AG04450 (cell line): ENCODE results near the gene CCDC85A. TPM values are rescaled to one million over a fixed set of nuclear protein-coding genes. Genes with fewer than 3 reads are reported as not detected.

ENCODE experiments used
- CTCF ChIA-PET: fragments of 300-600, 350-600 bp; formaldehyde crosslinking; extraction: SDS; loops from one replicate; lab custom pipeline; 2022; ENCODE audit warnings: antibody characterized with exemption, inconsistent platforms; lab: Charles Lee
- POLR2A ChIA-PET: fragments of 350-600 bp; formaldehyde crosslinking; extraction: SDS; loops from one replicate; lab custom pipeline; 2021; ENCODE audit warnings: antibody characterized with exemption, inconsistent platforms; lab: Yijun Ruan, JAX
- DNase-seq: peaks from one replicate; pipeline ENCODE4 v3.0.0-alpha.2; 2011; ENCODE audit warnings: low read depth, low spot score
- H3K27ac ChIP-seq: one replicate; pipeline ENCODE4 v1.5.1; 2012; ENCODE audit warnings: low read depth, low read length, control low read depth
- H3K27me3 ChIP-seq: one replicate; pipeline ENCODE4 v1.6.0; 2012; ENCODE audit warnings: low read length; ENCODE audit not compliant: control insufficient read depth, insufficient read depth
- H3K4me3 ChIP-seq: 2 replicates; pipeline ENCODE4 v1.5.1; 2011; ENCODE audit warnings: mild to moderate bottlenecking, low read depth, low read length, control low read depth
- H3K9me3 ChIP-seq: 2 replicates; pipeline ENCODE4 v1.5.1; 2012; ENCODE audit warnings: low read length; ENCODE audit not compliant: control insufficient read depth, insufficient read depth
- CTCF ChIP-seq: IDR thresholded peaks from 2 replicates; pipeline ENCODE4 v1.5.1; 2011; ENCODE audit warnings: low read depth, low read length, control low read depth, inconsistent platforms
- polyA plus RNA-seq: library from polyadenylated mRNA; depleted of rRNA; stranded (reverse); fragments of >200 nt; gene quantifications from 2 replicates; pipeline ENCODE4 v1.2.3, GENCODE V29; 2011

Gene CCDC85A
- polyA plus RNA-seq, 1 experiment: not detected

- no peaks in the 10 kb centered on the region for H3K9me3 ChIP-seq
- no peak overlapping the region for H3K4me3 ChIP-seq
- no peaks in the 10 kb centered on the region for H3K27me3 ChIP-seq
- CTCF ChIA-PET: interaction anchor here (1.4 kb wide), 1 partner anchor 13 kb away, joined by 4 read pairs; the partner anchor contains the start of gene CCDC85A
- POLR2A ChIA-PET: no interaction called here
- H3K27ac ChIP-seq: no peak overlapping the region
- TF ChIP-seq CTCF: no peak
- DNase-seq: no peak
These were observed 13.3 kb upstream of the CCDC85A start for GRCh38 chr2:56170504-56170903.

GRCh38 chr2:56170988-56171387, 12.8 kb upstream of the CCDC85A start:
- Histone ChIP-seq H3K27ac (no peak overlapping the region), H3K4me3 (no peak overlapping the region), H3K9me3 (no peaks in the 10 kb centered on the region), H3K27me3 (no peaks in the 10 kb centered on the region)
- no peak for TF ChIP-seq CTCF
- POLR2A ChIA-PET: no interaction called here
- CTCF ChIA-PET: interaction anchor here (1.4 kb wide), 1 partner anchor 13 kb away, joined by 4 read pairs; the partner anchor contains the start of gene CCDC85A
- no peak for DNase-seq

- CTCF ChIA-PET: interaction anchor here (1.3 kb wide), 1 partner anchor 8 kb away, joined by 5 read pairs; the partner anchor contains the start of gene CCDC85A
- no peak overlapping the region for H3K4me3 ChIP-seq
- no peak for DNase-seq
- POLR2A ChIA-PET: no interaction called here
- no peaks in the 10 kb centered on the region for H3K9me3 ChIP-seq
- H3K27ac ChIP-seq: no peak overlapping the region
- H3K27me3 ChIP-seq: no peaks in the 10 kb centered on the region
- no peak for TF ChIP-seq CTCF
These were observed 8.0 kb upstream of the CCDC85A start for GRCh38 chr2:56175779-56176178.

- H3K4me3 ChIP-seq: no peak overlapping the region
- TF ChIP-seq CTCF: no peak
- CTCF ChIA-PET: interaction anchor here (0.6 to 1.0 kb wide), 2 partner anchors 10 to 32 kb away, joined by 3 to 4 read pairs; no protein-coding TSS in a partner anchor
- H3K9me3 ChIP-seq: no peaks in the 10 kb centered on the region
- DNase-seq: no peak
- no peak overlapping the region for H3K27ac ChIP-seq
- POLR2A ChIA-PET: no interaction called here
- H3K27me3 ChIP-seq: peaks cover 1% of the 10 kb centered on the region
These were observed 6.2 kb upstream of the CCDC85A start for GRCh38 chr2:56177420-56178220.

- Histone ChIP-seq H3K4me3 (no peak overlapping the region), H3K9me3 (no peaks in the 10 kb centered on the region), H3K27ac (no peak overlapping the region), H3K27me3 (peaks cover 7% of the 10 kb centered on the region)
- CTCF ChIA-PET: no interaction called here
- POLR2A ChIA-PET: no interaction called here
- no peak for TF ChIP-seq CTCF
- DNase-seq: no peak
These were observed 3.9 kb upstream of the CCDC85A start for GRCh38 chr2:56179931-56180330.
